GM12864 (cell line): ENCODE data around the gene TIE1.

Source experiments
- DNase-seq: peaks from one replicate; pipeline ENCODE4 v3.0.0-alpha.2; 2011; ENCODE audit warnings: low read depth
- H3K4me3 ChIP-seq: 2 replicates; pipeline ENCODE4 v1.5.1; 2011; ENCODE audit warnings: mild to moderate bottlenecking, low read depth, low read length, control low read depth
- TF ChIP-seq, protein P1 (sequence below): IDR thresholded peaks from 2 replicates; pipeline ENCODE4 v1.5.1; 2011; ENCODE audit warnings: low read depth, mild to moderate bottlenecking, moderate library complexity, low read length, control low read depth, inconsistent platforms; ENCODE audit errors: missing control alignments

The TIE1 gene

DNA sequence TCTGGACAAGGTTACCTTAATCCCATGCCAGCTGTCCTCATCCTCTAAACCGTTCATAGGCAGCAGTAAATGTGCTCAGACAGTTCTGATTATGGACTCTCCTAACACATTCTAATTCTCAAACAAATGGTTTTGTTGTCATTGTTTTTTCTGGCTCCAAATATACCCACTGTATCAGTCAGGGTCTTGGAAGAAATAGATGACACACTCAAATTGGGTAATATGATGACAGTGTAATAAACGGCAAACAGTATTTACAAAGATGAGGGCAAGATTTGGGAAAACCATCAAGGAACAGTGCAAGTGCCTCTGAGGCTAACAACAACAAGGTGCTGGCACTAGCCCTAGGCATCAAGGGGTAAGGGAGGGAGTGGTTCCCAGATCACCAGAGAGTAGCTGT is 53.7 kb downstream of the TIE1 start:
- no peak for DNase-seq
- TF ChIP-seq, protein P1, sequence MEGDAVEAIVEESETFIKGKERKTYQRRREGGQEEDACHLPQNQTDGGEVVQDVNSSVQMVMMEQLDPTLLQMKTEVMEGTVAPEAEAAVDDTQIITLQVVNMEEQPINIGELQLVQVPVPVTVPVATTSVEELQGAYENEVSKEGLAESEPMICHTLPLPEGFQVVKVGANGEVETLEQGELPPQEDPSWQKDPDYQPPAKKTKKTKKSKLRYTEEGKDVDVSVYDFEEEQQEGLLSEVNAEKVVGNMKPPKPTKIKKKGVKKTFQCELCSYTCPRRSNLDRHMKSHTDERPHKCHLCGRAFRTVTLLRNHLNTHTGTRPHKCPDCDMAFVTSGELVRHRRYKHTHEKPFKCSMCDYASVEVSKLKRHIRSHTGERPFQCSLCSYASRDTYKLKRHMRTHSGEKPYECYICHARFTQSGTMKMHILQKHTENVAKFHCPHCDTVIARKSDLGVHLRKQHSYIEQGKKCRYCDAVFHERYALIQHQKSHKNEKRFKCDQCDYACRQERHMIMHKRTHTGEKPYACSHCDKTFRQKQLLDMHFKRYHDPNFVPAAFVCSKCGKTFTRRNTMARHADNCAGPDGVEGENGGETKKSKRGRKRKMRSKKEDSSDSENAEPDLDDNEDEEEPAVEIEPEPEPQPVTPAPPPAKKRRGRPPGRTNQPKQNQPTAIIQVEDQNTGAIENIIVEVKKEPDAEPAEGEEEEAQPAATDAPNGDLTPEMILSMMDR: no peak

DNA sequence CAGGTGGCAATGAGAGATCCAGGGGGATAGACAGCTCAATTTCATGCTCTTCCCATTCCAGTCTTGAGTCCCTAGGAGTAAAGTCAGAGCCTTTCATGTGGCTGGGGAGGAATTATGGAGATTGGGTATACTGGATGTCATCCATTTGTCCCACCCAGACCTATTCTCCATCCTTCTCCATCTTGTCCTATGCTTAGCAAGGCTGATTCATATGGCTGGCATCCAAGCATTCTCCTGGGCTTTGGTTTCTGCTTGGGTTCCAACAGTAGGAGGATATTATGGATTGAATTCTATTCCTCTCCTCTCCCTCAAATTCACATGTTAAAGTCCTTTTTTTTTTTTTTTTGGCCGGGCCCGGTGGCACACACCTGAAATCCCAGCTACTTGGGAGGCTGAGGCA is 54.2 kb downstream of the TIE1 start:
- no peak overlapping the region for H3K4me3 ChIP-seq
- DNase-seq: no peak
- TF ChIP-seq, protein P1: no peak

More for the DNA sequence above, 53.7 kb downstream of the TIE1 start:
- no peak overlapping the region for H3K4me3 ChIP-seq

DNA sequence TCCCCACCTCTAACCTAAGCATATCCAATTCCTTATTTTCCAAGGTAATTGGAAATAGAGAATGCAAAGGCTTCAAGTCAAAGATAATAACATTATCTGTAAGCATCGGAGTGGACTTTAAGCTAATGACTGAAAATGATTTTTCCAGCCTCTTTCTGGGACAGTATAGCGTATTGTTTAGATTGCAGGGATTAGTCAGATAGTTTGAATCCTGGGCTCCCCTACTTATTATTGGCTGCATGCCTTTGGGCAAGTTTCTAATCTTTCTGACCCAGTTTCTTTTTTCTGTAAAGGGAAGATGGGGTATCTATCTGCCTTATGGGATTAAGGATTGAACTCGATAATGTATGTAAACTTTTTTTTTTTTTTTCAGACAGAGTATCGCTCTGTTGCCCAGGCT is 56.5 kb downstream of the TIE1 start:
- no peak overlapping the region for H3K4me3 ChIP-seq
- DNase-seq: no peak
- TF ChIP-seq, protein P1: no peak

DNA sequence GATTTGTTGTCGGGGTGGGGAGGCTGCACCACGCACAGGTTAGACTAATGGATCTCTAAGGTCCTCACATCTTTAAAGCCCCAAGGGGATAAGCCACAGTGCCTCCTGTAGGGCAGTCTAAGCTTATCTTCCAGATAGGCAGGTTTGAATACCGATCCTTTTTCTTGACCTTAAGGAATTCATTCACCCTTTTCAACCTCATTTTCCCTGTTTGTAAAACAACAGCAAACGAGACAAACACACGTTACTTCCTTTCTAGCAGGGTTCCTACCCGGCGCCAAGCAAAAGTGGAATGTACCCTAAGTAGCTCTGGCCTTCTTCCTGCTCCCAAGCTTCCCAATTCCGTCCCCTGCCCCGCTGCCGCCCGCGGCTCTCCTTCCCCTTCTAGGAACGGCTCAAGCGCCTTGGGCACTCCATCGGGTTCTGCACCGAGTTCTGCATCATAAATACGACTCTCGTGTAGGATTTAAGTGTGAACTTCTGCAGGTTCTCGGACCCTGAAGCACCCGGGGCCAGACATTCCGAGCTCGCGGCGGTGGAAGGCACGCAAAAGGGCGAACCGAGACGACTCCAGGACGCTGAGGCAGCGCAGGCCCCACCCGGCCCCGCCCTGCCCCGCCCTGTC is 57.5 kb downstream of the TIE1 start:
- DNase-seq: peak; percentile 30
- TF ChIP-seq, protein P1: peak; percentile 61
- peak overlapping the region; percentile 62 for H3K4me3 ChIP-seq

DNA sequence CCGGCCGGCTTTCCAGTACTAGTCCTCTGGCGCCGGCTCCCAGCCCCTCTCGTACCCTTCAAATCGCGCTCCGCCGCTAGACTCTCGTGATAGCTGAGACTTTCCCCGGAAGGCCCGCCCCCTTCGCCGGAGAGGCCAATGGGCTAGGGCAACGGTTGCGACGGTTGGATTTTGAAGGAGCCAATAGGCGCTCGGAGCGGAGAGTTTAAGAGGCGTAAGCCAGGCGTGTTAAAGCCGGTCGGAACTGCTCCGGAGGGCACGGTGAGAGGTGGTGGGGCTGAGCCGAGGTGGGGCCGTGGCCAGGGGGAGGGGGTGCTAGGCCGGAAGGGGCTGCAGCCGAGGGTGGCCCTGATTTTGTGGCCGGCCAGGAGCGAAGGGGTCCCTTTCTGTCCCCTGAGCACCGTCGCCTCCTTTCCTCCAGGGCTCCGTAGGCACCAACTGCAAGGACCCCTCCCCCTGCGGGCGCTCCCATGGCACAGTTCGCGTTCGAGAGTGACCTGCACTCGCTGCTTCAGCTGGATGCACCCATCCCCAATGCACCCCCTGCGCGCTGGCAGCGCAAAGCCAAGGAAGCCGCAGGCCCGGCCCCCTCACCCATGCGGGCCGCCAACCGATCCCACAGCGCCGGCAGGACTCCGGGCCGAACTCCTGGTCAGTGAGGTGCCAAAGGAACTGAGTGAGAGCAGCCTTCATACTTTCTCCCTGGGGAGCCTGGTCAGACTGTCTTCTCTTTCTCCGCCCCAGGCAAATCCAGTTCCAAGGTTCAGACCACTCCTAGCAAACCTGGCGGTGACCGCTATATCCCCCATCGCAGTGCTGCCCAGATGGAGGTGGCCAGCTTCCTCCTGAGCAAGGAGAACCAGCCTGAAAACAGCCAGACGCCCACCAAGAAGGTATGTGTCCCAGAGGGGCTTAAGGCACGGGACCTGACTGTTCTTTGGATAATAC is 58.2 kb downstream of the TIE1 start, which contains the start of gene CDC20:
Gene CDC20 (plus strand): TSS at position 236 of the 948 bp plus-strand sequence. CDS start 235 bp downstream, at position 471.
- H3K4me3 ChIP-seq: peak within 1 kb of the TSS; percentile 88
- DNase-seq: peak; percentile 89
- TF ChIP-seq, protein P1: no peak

DNA sequence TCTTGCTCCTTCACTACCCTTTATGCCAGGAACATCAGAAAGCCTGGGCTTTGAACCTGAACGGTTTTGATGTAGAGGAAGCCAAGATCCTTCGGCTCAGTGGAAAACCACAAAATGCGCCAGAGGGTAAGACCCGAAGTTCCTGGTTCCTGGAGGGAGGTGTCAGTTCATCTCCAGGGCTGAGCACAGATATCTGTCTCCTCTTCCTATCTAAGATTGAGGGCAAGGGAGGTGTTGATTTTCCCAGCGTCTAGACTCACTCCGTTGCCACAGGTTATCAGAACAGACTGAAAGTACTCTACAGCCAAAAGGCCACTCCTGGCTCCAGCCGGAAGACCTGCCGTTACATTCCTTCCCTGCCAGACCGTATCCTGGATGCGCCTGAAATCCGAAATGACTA is 58.9 kb downstream of the TIE1 start:
- peak overlapping the region; percentile 88 for H3K4me3 ChIP-seq
- DNase-seq: no peak
- TF ChIP-seq, protein P1: no peak
